Measurements from ENCODE around the gene TLCD5. TPM values are rescaled to one million over a fixed set of nuclear protein-coding genes. Genes with fewer than 3 reads are reported as not detected.

The TLCD5 gene
- polyA plus RNA-seq, 1 donor (not counting 4 experiments of a cell fraction or from before 2014, with no cell fraction given) = 4.0 TPM

DNA sequence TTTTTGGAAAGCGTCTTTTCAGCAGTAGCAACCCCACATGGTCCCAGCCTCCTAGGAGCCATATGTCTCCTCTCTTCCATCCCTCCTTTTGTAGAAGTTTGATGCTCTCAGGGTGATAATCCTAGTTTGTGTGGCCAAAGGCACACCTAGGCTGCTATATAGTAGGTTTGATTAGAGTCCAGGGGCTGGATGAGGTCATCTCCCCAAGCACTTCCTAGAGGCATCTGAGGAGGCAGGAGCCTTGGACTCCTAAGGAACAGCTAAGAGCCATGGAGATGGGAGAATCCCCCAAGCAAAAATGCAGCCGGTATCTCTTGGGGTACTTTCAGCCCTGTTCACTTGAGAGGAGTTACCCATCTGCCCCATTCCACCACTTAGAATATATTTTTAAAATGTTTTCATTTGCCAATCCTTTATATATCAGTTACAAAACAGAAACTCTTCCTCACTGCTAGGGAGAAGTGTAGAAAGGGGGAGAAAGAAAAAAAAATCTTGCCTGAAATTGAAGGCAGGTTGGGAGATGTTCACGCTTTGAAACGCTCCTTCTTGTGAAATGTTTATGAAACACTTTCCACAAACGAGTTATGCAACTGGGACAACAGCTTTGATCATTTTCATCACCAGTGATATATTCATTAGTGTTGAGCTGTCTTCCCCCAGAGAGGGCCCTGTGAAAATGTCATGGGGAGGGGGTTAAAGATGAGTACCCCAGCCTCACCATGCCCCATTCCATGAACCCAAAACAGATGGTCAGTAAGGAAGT lies 31.9 kb upstream of the TLCD5 start:
- peak; percentile 41 for FAIRE-seq
- no peaks in the 10 kb centered on the region for H4K20me1 ChIP-seq (ENCODE audit: control insufficient read depth, extremely low read depth, insufficient read depth, low read length)
- DNase-seq (ENCODE audit: low read depth, low spot score) = no peak
- no peaks in the 10 kb centered on the region for H3K9me1 ChIP-seq (ENCODE audit: control insufficient read depth, extremely low read depth, insufficient read depth, low read length)
- TF ChIP-seq EZH2 (IDR thresholded peaks at IDR 0.05; ENCODE audit: low read length) = no peak
- TF ChIP-seq, protein P1, sequence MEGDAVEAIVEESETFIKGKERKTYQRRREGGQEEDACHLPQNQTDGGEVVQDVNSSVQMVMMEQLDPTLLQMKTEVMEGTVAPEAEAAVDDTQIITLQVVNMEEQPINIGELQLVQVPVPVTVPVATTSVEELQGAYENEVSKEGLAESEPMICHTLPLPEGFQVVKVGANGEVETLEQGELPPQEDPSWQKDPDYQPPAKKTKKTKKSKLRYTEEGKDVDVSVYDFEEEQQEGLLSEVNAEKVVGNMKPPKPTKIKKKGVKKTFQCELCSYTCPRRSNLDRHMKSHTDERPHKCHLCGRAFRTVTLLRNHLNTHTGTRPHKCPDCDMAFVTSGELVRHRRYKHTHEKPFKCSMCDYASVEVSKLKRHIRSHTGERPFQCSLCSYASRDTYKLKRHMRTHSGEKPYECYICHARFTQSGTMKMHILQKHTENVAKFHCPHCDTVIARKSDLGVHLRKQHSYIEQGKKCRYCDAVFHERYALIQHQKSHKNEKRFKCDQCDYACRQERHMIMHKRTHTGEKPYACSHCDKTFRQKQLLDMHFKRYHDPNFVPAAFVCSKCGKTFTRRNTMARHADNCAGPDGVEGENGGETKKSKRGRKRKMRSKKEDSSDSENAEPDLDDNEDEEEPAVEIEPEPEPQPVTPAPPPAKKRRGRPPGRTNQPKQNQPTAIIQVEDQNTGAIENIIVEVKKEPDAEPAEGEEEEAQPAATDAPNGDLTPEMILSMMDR (optimal IDR thresholded peaks at IDR 0.05 in 1 of 3, IDR thresholded peaks at IDR 0.05 in 1 of 3, conservative IDR thresholded peaks at IDR 0.05 in 1 of 3; ENCODE audit: extremely low read depth in 1 of 3, insufficient read depth in 2 of 3, low read length in 3 of 3) = no peak
- H3K9me3 ChIP-seq (ENCODE audit: control insufficient read depth, low read depth, low read length) = no peaks in the 10 kb centered on the region
- no peak overlapping the region for H3K9ac ChIP-seq (ENCODE audit: control insufficient read depth, extremely low read depth, insufficient read depth, low read length)
- H3K27me3 ChIP-seq (ENCODE audit: control insufficient read depth, extremely low read depth, insufficient read depth, low read length) = peaks cover 7% of the 10 kb centered on the region
- dilution Hi-C loops (cut with MboI; ENCODE audit: extremely low pct_ligation_motif_present, low sequenced_read_pairs) = no loop called here
- no peaks in the 10 kb centered on the region for H3K36me3 ChIP-seq (ENCODE audit: control insufficient read depth in 2 of 2, extremely low read depth in 1 of 2, insufficient read depth in 2 of 2, low read length in 2 of 2)
- no peaks in the 10 kb centered on the region for H3K79me2 ChIP-seq (ENCODE audit: control insufficient read depth, insufficient read depth, low read length)
- H3K27ac ChIP-seq (ENCODE audit: control insufficient read depth, insufficient read depth, low read length) = no peak overlapping the region
- H2AFZ ChIP-seq (ENCODE audit: control insufficient read depth, low read length) = no peak overlapping the region
- H3K4me3 ChIP-seq (ENCODE audit: control insufficient read depth in 2 of 3, extremely low read depth in 1 of 3, insufficient read depth in 2 of 3, low read depth in 1 of 3, low read length in 3 of 3) = no peak overlapping the region
- H3K4me1 ChIP-seq (ENCODE audit: control insufficient read depth, extremely low read depth, insufficient read depth, low read length) = peaks cover 33% of the 10 kb centered on the region
- no peak overlapping the region for H3K4me2 ChIP-seq (ENCODE audit: control insufficient read depth, extremely low read depth, insufficient read depth, low read depth, low read length)

DNA sequence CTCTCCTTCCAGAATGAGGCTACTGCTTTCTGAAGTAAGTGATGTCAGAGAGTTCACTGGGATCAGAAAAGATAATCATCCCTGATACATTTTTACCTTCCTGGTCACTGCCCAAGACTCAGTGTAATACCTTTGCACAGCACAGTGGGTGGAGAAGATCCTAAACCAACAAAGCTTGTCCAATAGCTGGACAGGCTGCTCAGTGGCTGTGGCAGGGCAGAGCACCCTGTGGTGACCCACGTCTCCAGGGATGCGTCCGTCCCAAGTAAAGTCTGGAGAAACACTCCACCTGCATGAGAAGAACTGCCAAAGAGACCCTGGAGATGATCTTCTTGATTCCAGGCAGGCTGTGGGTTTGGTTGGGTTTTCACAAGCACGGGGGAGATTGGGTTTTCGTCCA lies 31.0 kb upstream of the TLCD5 start:
- Histone ChIP-seq H3K4me3 (ENCODE audit: control insufficient read depth in 2 of 3, extremely low read depth in 1 of 3, insufficient read depth in 2 of 3, low read depth in 1 of 3, low read length in 3 of 3) (no peak overlapping the region), H3K27me3 (ENCODE audit: control insufficient read depth, extremely low read depth, insufficient read depth, low read length) (peaks cover 7% of the 10 kb centered on the region), H2AFZ (ENCODE audit: control insufficient read depth, low read length) (no peak overlapping the region), H4K20me1 (ENCODE audit: control insufficient read depth, extremely low read depth, insufficient read depth, low read length) (no peaks in the 10 kb centered on the region), H3K9ac (ENCODE audit: control insufficient read depth, extremely low read depth, insufficient read depth, low read length) (no peak overlapping the region), H3K9me3 (ENCODE audit: control insufficient read depth, low read depth, low read length) (no peaks in the 10 kb centered on the region), H3K36me3 (ENCODE audit: control insufficient read depth in 2 of 2, extremely low read depth in 1 of 2, insufficient read depth in 2 of 2, low read length in 2 of 2) (no peaks in the 10 kb centered on the region), H3K79me2 (ENCODE audit: control insufficient read depth, insufficient read depth, low read length) (no peaks in the 10 kb centered on the region), H3K4me2 (ENCODE audit: control insufficient read depth, extremely low read depth, insufficient read depth, low read depth, low read length) (no peak overlapping the region), H3K27ac (ENCODE audit: control insufficient read depth, insufficient read depth, low read length) (no peak overlapping the region), H3K4me1 (ENCODE audit: control insufficient read depth, extremely low read depth, insufficient read depth, low read length) (peaks cover 31% of the 10 kb centered on the region), H3K9me1 (ENCODE audit: control insufficient read depth, extremely low read depth, insufficient read depth, low read length) (no peaks in the 10 kb centered on the region)
- dilution Hi-C loops (cut with MboI; ENCODE audit: extremely low pct_ligation_motif_present, low sequenced_read_pairs) = no loop called here
- DNase-seq (ENCODE audit: low read depth, low spot score) (no peak), FAIRE-seq (no peak)
- TF ChIP-seq, protein P1 (optimal IDR thresholded peaks at IDR 0.05 in 1 of 3, IDR thresholded peaks at IDR 0.05 in 1 of 3, conservative IDR thresholded peaks at IDR 0.05 in 1 of 3; ENCODE audit: extremely low read depth in 1 of 3, insufficient read depth in 2 of 3, low read length in 3 of 3) = no peak
- TF ChIP-seq EZH2 (IDR thresholded peaks at IDR 0.05; ENCODE audit: low read length) = peak; percentile 31
